IMR-90 (cell line): Measurements from ENCODE around the gene C16orf74. TPM values are rescaled to one million over a fixed set of nuclear protein-coding genes. Genes with fewer than 3 reads are reported as not detected.

Source experiments
- ATAC-seq: fragments of 200-7000 bp; cut with Tn5 transposase; 2 replicates; pipeline ENCODE4 v1.9.1; 2020; ENCODE audit warnings: low read depth, mild to moderate bottlenecking, moderate library complexity
- BruUV-seq: library from RNA; stranded (reverse); fragments of 400-500 nt; replicated peaks from 2 replicates; lab custom pipeline; 2021; lab: Mats Ljungman, UMichigan
- CTCF ChIA-PET: fragments of 300-600 bp; formaldehyde crosslinking; extraction: SDS; loops from one replicate; lab custom pipeline; 2021; ENCODE audit warnings: antibody characterized with exemption; lab: Yijun Ruan, JAX
- POLR2A ChIA-PET: fragments of 300-600 bp; sonication (Branson Sonifier 250); formaldehyde crosslinking; loops from one replicate; lab custom pipeline; 2022; ENCODE audit warnings: antibody characterized with exemption; ENCODE audit not compliant: unreplicated experiment; lab: Charles Lee
- DNase-seq: peaks from one replicate; pipeline ENCODE4 v3.0.0; 2013
- H2AFZ ChIP-seq: replicated peaks from 2 replicates; pipeline ENCODE3; 2013; ENCODE audit warnings: low read length, mild to moderate bottlenecking; ENCODE audit not compliant: poor library complexity
- H2AK5ac ChIP-seq: 2 replicates; pipeline ENCODE4 v1.6.1; 2013; ENCODE audit warnings: low read depth, low read length, inconsistent platforms
- H2AK9ac ChIP-seq: replicated peaks from 2 replicates; pipeline ENCODE3; 2013; ENCODE audit warnings: mild to moderate bottlenecking, low read depth, low read length, moderate library complexity; ENCODE audit not compliant: poor library complexity
- H2BK120ac ChIP-seq: 2 replicates; pipeline ENCODE4 v1.6.1; 2013; ENCODE audit warnings: low read depth, low read length, inconsistent platforms
- H2BK15ac ChIP-seq: 3 replicates; pipeline ENCODE4 v1.6.1; 2013; ENCODE audit warnings: low read depth, low read length, inconsistent platforms
- H2BK20ac ChIP-seq: 2 replicates; pipeline ENCODE4 v1.6.1; 2013; ENCODE audit warnings: low read depth, mild to moderate bottlenecking, inconsistent platforms, low read length, moderate library complexity
- H2BK5ac ChIP-seq: 2 replicates; pipeline ENCODE4 v1.6.1; 2013; ENCODE audit warnings: mild to moderate bottlenecking, low read depth, low read length, inconsistent platforms; ENCODE audit not compliant: poor library complexity, severe bottlenecking
- H3K14ac ChIP-seq: replicated peaks from 2 replicates; pipeline ENCODE4 v1.6.1; 2013; ENCODE audit warnings: low read depth, low read length, inconsistent platforms
- H3K18ac ChIP-seq: 2 replicates; pipeline ENCODE4 v1.6.1; 2013; ENCODE audit warnings: low read depth, low read length, control low read depth
- H3K23ac ChIP-seq: 2 replicates; pipeline ENCODE4 v1.6.1; 2013; ENCODE audit warnings: low read depth, low read length, inconsistent platforms
- H3K27ac ChIP-seq: 2 replicates; pipeline ENCODE4 v1.5.1; 2013; ENCODE audit warnings: mild to moderate bottlenecking, control low read depth, low read length; ENCODE audit not compliant: insufficient read depth
- H3K27me3 ChIP-seq: 2 replicates; pipeline ENCODE4 v1.6.1; 2013; ENCODE audit warnings: low read length; ENCODE audit not compliant: control insufficient read depth, insufficient read depth
- H3K36me3 ChIP-seq: 2 replicates; pipeline ENCODE4 v1.6.1; 2013; ENCODE audit warnings: low read length, mixed read lengths; ENCODE audit not compliant: control insufficient read depth, insufficient read depth
- H3K4ac ChIP-seq: 2 replicates; pipeline ENCODE4 v1.6.1; 2013; ENCODE audit warnings: low read depth, low read length, inconsistent platforms
- H3K4me1 ChIP-seq: 2 replicates; pipeline ENCODE4 v1.6.1; 2013; ENCODE audit warnings: low read length, mixed read lengths; ENCODE audit not compliant: control insufficient read depth, insufficient read depth
- H3K4me2 ChIP-seq: 2 replicates; pipeline ENCODE4 v1.6.1; 2013; ENCODE audit warnings: low read depth, mild to moderate bottlenecking, control low read depth, low read length, moderate library complexity
- H3K4me3 ChIP-seq: 2 replicates; pipeline ENCODE4 v1.5.1; 2013; ENCODE audit warnings: low read depth, mild to moderate bottlenecking, control low read depth, low read length, moderate library complexity; ENCODE audit not compliant: insufficient read depth
- H3K56ac ChIP-seq: 2 replicates; pipeline ENCODE4 v1.6.1; 2013; ENCODE audit warnings: low read length, inconsistent platforms; ENCODE audit not compliant: insufficient read depth; ENCODE audit errors: extremely low read depth
- H3K79me1 ChIP-seq, 2 experiments: 2 replicates each; pipeline ENCODE4 v1.6.1; 2013; ENCODE audit warnings: low read length in 2 of 2, inconsistent platforms in 1 of 2, low read depth in 1 of 2
- H3K9ac ChIP-seq: 2 replicates; pipeline ENCODE4 v1.6.1; 2013; ENCODE audit warnings: low read depth, low read length, control low read depth
- H3K9me1 ChIP-seq: 2 replicates; pipeline ENCODE4 v1.6.1; 2013; ENCODE audit warnings: low read length, inconsistent platforms; ENCODE audit not compliant: insufficient read depth
- H3K9me3 ChIP-seq: 2 replicates; pipeline ENCODE4 v1.6.1; 2013; ENCODE audit warnings: low read length; ENCODE audit not compliant: control insufficient read depth, insufficient read depth
- H4K20me1 ChIP-seq: 2 replicates; pipeline ENCODE4 v1.6.1; 2013; ENCODE audit warnings: low read length, inconsistent platforms; ENCODE audit not compliant: insufficient read depth
- H4K5ac ChIP-seq: 2 replicates; pipeline ENCODE4 v1.6.1; 2013; ENCODE audit warnings: mild to moderate bottlenecking, low read depth, low read length, control low read depth
- H4K8ac ChIP-seq, 2 experiments: 2 replicates each; pipeline ENCODE4 v1.6.1; 2013; ENCODE audit warnings: low read depth in 2 of 2, low read length in 2 of 2, control low read depth in 1 of 2, inconsistent platforms in 1 of 2
- H4K91ac ChIP-seq: 2 replicates; pipeline ENCODE4 v1.6.1; 2013; ENCODE audit warnings: low read depth, low read length, inconsistent platforms; ENCODE audit not compliant: insufficient read depth
- NFE2L2 ChIP-seq: fragments of 150-350 bp; IDR thresholded peaks from 2 replicates; pipeline ENCODE4 v1.6.1; 2016; ENCODE audit warnings: low read depth, mild to moderate bottlenecking, low read length
- POLR2A ChIP-seq: IDR thresholded peaks from 2 replicates; pipeline ENCODE4 v1.6.1; 2012; ENCODE audit warnings: mild to moderate bottlenecking, low read depth, low read length
- SMC3 ChIP-seq: fragments of 150-350 bp; IDR thresholded peaks from 2 replicates; pipeline ENCODE4 v1.6.1; 2016; ENCODE audit warnings: low read depth, mild to moderate bottlenecking, antibody characterized with exemption, low read length, moderate library complexity
- WGBS, 2 experiments: methylation state at CpG; one replicate each; pipeline versions ENCODE4 v1.1.5 to v1.1.7; 2013; ENCODE audit warnings: missing lambda C conversion rate in 2 of 2; ENCODE audit not compliant: insufficient read length in 1 of 2; ENCODE audit errors: extremely low coverage in 2 of 2; 5-methylcytosine and 5-hydroxymethylcytosine counted together
- dilution Hi-C: fragments of 300-500 bp; cut with HindIII; formaldehyde crosslinking; loops from one replicate; pipeline ENCODE4 v1.14.3; 2018; ENCODE audit warnings: low sequenced_read_pairs; ENCODE audit not compliant: unreplicated experiment
- in situ Hi-C: fragments of 300-500 bp; cut with MboI; formaldehyde crosslinking; loops from 3 replicates; pipeline ENCODE4 v1.14.3; 2019; ENCODE audit warnings: low sequenced_read_pairs, inconsistent platforms, mixed read lengths
- intact Hi-C: fragments of 100-400 bp; cut with micrococcal nuclease; formaldehyde crosslinking; loops from 2 replicates; pipeline ENCODE4 v1.10.0; 2022
- polyA plus RNA-seq, 3 experiments: library from polyadenylated mRNA; depleted of rRNA; stranded (reverse); fragments of >200 nt; gene quantifications; 2 replicates each; pipeline ENCODE4 v1.2.3, GENCODE V29; 2012; ENCODE audit warnings: low replicate concordance in 1 of 3
- total RNA-seq: library from RNA; depleted of rRNA; stranded (reverse); fragments of >200 nt; gene quantifications from 2 replicates; pipeline ENCODE4 v1.2.3, GENCODE V29; 2012

The C16orf74 gene
- total and polyA plus RNA-seq, 2 of the 4 experiments (the other 2 are of a cell fraction) = 4.5 to 12.2 TPM

DNA sequence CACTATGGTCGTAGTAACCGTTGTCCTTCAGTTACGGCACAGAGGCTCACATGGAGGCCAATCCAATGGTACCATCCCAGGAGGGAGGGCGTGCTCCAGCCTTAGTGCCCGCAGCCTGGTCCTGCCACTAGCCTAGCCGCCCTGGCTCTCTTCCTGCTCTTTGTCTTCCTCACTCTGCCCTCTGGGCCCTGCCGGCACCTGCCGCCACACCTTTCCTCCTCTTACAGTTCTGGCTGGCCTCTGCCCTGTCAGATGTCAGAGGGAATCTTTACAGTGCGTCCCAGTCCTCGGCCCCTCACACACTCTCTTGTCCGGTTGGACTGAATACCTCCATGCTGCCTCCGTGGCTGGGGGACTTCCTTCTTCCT, 85.5 kb downstream of the C16orf74 start:
- Histone ChIP-seq H2AK5ac (no peak overlapping the region), H3K4me2 (no peak overlapping the region), H3K18ac (no peak overlapping the region), H2BK20ac (no peak overlapping the region), H4K20me1 (peaks cover 2% of the 10 kb centered on the region; the same call in 1 of the 2 replicates), H3K9me3 (no peaks in the 10 kb centered on the region), H4K5ac (no peak overlapping the region), H3K4ac (no peak overlapping the region), H3K27me3 (no peaks in the 10 kb centered on the region), H3K79me1 (peaks cover 0 to 8% of the 10 kb centered on the region in 2 experiments; a peak in 1 of 4 replicates), H3K9me1 (peaks cover 3% of the 10 kb centered on the region; the same call in 1 of the 2 replicates), H2BK120ac (no peak overlapping the region), H3K36me3 (peaks cover 74% of the 10 kb centered on the region), H2BK5ac (no peak overlapping the region), H2AFZ (no peak overlapping the region), H2AK9ac (peak overlapping the region; percentile 51), H3K27ac (no peak overlapping the region), H3K4me3 (no peak overlapping the region), H4K91ac (no peak overlapping the region), H3K4me1 (no peaks in the 10 kb centered on the region), H3K9ac (no peak overlapping the region), H3K23ac (no peak overlapping the region), H3K14ac (no peak overlapping the region), H3K56ac (no peak overlapping the region), H4K8ac (no peak overlapping the region), H2BK15ac (no peak overlapping the region)
- no peak for DNase-seq
- ChIA-PET CTCF (no interaction called here), POLR2A (no interaction called here)
- ATAC-seq = no peak
- dilution Hi-C loops (no loop called here), in situ Hi-C loops (no loop called here), intact Hi-C loops (no loop called here)
- TF ChIP-seq SMC3 (no peak), POLR2A (no peak), NFE2L2 (no peak)
- 88% methylated on average over 6 of the region's 12 CpGs; no CpG with 5 or more reads in 1 of the 2 experiments for WGBS, 2 experiments
- no TSS peak for BruUV-seq
